ENCODE measurements around the gene CRIP2.
A peak's percentile ranks its signal among the peaks of the same experiment; 100 is the strongest.

CRIP2 gene

GRCh38 chr14:105477660-105478397, 3.2 kb downstream of the CRIP2 start:
- DNase-seq = no peak

GRCh38 chr14:105478398-105479251, 4.0 kb downstream of the CRIP2 start:
- DNase-seq = no peak

DNA sequence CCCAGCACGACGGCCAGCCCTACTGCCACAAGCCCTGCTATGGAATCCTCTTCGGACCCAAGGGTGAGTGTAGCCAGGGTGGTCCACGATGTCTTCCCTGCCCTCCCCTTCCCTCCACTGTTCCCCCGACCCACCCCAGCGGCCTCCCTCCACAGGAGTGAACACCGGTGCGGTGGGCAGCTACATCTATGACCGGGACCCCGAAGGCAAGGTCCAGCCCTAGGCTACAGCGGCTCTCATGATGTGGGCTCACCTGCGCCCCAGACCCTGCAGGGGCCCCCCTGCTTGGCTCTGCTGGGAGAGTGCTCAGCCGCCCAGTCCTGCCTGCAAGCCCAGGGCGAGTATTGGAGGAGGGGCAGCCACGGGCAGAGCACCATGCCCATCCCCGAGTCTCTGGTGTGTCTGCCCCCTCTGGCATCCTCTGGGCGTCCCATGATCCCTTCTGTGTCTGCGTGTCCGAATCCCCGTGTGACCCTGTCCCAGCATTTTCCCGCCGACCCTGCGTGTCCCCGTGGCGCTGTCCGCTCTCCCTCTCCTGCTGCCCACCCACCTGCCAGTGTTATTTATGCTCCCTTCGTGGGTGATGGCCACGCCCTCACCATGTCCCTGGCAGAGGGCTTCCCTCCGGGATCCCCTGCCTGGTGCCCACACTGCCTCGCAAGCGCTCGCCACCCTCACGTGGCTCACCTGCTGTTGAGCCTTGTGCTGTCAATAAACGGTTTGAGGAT, 5.0 kb downstream of the CRIP2 start:
- DNase-seq = no peak

GRCh38 chr14:105480199-105480746, 5.7 kb downstream of the CRIP2 start:
- DNase-seq = no peak

- peak; percentile 85 to 91 for DNase-seq
Measured at GRCh38 chr14:105480807-105481801, 6.5 kb downstream of the CRIP2 start.

DNA sequence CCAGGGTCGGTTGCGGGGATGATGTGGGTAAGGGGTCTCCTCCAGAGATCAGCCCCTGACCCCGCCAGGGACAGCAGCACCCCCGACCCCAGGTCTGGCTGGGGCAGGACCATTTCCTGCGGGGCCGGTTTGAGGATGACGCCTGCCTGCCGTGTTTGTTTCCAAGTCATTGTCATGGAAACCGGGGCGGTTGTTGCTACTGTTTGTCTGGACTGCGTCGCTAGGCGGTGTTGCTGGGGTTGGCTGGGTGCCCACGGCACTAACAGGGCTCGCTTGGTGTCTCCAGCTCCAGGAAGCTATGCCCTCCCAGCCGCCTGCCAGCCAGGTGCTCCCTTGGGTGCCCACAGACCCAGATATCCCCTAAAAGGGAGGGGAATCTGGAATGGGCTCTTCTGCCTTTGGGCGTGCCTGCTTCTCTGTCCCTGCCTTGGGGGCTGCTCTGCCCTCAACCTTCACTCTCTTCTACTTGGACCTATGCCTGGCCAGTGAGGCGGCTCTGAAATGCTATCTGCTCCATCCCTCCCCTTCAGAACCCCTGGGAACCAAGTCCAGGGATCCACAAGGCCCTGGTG, 7.4 kb downstream of the CRIP2 start:
- peak; percentile 91 to 94 for DNase-seq

GRCh38 chr14:105482486-105483110, 8.0 kb downstream of the CRIP2 start:
- DNase-seq = no peak

DNA sequence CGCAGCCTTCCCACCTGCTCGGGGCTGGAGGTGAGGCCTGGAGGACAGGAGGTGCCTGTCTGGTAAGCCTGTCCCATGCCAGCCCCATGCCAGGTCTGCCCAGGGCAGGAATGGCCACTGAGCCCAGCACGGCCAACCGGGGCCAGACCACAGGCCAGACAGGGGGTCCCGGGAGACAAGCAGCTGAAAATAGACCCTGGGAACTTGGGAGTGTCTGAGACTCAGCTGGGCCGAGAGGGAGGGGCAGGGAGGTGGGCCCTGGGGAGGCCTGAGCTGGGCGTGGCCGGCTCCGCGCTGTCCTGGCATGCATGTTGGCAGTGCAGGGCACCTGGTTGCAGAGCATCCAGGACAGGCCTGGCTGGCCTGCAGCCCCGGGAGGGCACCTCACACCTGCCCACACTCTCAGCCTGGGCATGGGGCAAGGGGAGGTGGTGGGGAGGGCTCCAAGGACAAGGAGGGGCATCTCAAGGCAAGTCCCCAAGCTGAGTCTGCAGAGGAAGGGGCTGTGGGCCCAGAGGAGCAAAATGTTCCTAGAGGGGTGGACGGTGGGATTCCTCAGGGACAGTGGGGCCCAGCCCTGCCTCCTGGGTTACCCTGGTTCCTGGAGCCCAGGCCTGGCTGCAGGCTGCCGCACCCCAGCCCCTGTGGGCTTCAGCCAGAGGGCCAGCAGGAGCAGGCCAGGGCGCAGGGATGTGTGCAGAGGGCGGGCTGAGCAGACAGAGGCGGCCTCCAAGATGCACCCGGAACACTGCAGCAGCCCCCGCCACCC, 8.9 kb downstream of the CRIP2 start:
- no peak for DNase-seq

GRCh38 chr14:105484069-105484996, 9.7 kb downstream of the CRIP2 start:
- DNase-seq = no peak

- no peak for DNase-seq
Measured at GRCh38 chr14:105484997-105485393, 10.4 kb downstream of the CRIP2 start.

GRCh38 chr14:105485739-105486162, 11.1 kb downstream of the CRIP2 start:
- peak; percentile 56 to 84 for DNase-seq

DNA sequence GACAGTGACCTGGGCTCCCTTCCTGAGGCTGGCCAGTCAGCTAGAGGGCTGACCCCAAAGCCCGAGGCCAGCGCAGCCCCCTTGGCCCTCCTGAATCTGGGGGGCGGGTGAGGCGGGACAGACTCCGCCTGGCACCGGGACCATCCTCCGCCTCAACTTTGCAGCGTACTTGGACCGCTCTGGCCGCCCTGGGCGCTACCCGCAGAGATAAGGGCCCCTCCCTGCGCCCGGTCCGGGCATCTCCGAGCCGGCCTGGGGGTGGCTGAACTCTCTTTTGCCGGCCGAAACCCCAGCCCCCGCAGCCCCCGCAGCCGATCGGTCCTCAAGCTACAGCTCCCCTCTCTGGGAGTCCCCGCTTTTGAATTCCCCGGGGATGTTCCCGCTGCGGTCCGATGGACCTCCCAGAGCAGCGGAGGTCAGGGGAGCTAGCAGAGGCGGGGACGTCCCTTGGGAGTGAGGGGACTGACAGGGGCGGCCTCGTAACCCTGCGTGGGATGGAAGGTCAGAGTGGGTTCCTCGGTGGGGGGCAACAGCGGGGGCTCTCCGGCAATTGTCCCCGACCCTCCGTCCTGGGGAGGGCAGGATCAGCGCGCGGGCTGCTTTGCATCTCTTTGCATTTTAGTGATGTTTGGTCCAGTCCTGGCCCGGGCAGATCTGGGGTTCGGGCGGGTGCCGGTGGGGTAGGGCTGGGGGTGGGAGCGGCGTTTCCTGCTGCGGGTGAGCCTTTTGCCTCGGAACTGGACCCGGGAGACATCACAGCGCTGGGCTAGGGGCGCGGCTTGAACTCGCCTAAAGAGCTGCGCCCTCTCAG, 11.7 kb downstream of the CRIP2 start, which contains the start of gene CRIP1:
CRIP1 (plus strand) TSS at position 724 of the 811 bp plus-strand sequence. CDS start 374 bp downstream, outside the sequence.
- DNase-seq = no peak

DNA sequence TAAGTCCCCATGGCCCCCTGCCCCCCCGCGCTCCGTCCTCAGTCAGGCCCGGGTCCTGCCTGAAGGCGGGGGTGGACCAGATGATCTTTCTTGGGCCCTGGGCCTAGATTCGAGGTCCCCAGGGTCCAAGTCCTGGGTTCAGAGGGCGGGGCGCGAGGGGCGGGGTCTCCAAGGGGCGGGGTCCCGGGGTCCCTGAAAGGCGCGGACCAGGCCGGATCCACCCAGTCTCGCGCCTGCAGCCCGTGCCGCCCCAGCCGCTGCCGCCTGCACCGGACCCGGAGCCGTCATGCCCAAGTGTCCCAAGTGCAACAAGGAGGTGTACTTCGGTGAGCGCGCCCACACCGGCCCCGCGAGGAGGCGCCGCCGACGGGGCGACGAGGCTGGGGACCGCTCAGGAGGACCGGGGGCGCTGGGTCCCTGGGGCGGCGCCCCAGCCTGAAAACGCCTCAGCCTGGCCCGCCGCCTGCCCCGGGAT, 12.4 kb downstream of the CRIP2 start:
- no peak for DNase-seq

- DNase-seq = no peak
Measured at GRCh38 chr14:105487449-105487985, 12.9 kb downstream of the CRIP2 start.

DNA sequence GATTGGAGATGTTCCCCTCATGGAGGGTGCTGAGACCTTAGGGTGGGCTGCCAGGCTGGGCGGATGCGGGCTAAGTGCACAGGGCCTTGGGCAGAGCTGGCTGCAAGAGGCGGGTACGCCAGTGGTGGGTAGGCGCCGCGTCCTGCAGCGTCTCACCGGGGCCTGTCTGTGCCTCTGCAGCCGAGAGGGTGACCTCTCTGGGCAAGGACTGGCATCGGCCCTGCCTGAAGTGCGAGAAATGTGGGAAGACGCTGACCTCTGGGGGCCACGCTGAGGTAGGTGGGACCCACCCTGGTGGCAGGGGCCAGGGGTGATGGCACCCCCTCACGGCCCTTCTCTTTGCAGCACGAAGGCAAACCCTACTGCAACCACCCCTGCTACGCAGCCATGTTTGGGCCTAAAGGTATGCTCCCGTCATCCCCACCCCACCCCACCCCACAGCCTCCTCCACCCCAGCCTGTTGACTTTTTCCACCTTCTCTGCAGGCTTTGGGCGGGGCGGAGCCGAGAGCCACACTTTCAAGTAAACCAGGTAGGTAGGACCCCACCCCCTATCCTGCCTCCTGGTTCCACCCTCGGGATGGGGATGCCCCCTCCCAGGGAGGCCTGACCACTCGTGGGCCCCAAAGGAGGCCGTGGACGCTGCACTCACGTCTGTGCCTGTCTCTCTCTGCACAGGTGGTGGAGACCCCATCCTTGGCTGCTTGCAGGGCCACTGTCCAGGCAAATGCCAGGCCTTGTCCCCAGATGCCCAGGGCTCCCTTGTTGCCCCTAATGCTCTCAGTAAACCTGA, 13.6 kb downstream of the CRIP2 start:
- no peak for DNase-seq

GRCh38 chr14:105488781-105489541, 14.3 kb downstream of the CRIP2 start:
- no peak for DNase-seq
